HEK293 (cell line): ENCODE results near the gene FMN1.

ENCODE experiments used
- CTCF ChIA-PET: fragments of 350-600 bp; formaldehyde crosslinking; extraction: SDS; loops from one replicate; lab custom pipeline; 2021; ENCODE audit warnings: antibody characterized with exemption; lab: Yijun Ruan, JAX
- POLR2A ChIA-PET: fragments of 300-600 bp; formaldehyde crosslinking; extraction: SDS; loops from one replicate; lab custom pipeline; 2020; ENCODE audit warnings: antibody characterized with exemption, inconsistent platforms; lab: Yijun Ruan, JAX
- H3K27ac ChIP-seq: fragments of 200-500 bp; sonication (Bioruptor generic); 2 replicates; pipeline ENCODE4 v1.5.1; 2014; ENCODE audit warnings: low read depth, low read length, control low read depth, inconsistent platforms; ENCODE audit errors: extremely low read depth
- H3K36me3 ChIP-seq, 2 experiments: fragments of 200-500 bp in 1 of 2; sonication (Bioruptor generic) in 1 of 2; 1 replicate in 1 of 2; 2 replicates in 1 of 2; pipeline ENCODE4 v1.5.1; 2014 to 2017; ENCODE audit warnings: inconsistent platforms in 2 of 2, low read length in 2 of 2; ENCODE audit not compliant: control insufficient read depth in 2 of 2, insufficient read depth in 1 of 2
- H3K4me1 ChIP-seq: fragments of 200-500 bp; sonication (Bioruptor generic); 2 replicates; pipeline ENCODE4 v1.5.1; 2014; ENCODE audit warnings: mild to moderate bottlenecking, low read length, inconsistent platforms; ENCODE audit not compliant: control insufficient read depth, insufficient read depth
- H3K4me3 ChIP-seq: 2 replicates; pipeline ENCODE4 v1.5.1; 2011; ENCODE audit warnings: low read depth, mild to moderate bottlenecking, control low read depth, low read length, moderate library complexity
- H3K9me3 ChIP-seq: fragments of 200-500 bp; sonication (Bioruptor generic); 2 replicates; pipeline ENCODE4 v1.5.1; 2014; ENCODE audit warnings: low read depth, low read length, inconsistent platforms; ENCODE audit not compliant: control insufficient read depth, insufficient read depth
- HOXD13 ChIP-seq: sonication (generic); formaldehyde crosslinking; IDR thresholded peaks from 2 replicates; pipeline ENCODE4 v1.8.0; 2022; ENCODE audit warnings: missing genetic modification reagents, borderline replicate concordance
- INSM2 ChIP-seq: fragments of 450-650 bp; formaldehyde crosslinking; IDR thresholded peaks from 2 replicates; pipeline ENCODE4 v1.5.1; 2016; ENCODE audit warnings: missing biosample characterization, missing genetic modification characterization
- WT1 ChIP-seq: fragments of 450-650 bp; formaldehyde crosslinking; IDR thresholded peaks from 2 replicates; pipeline ENCODE4 v1.5.1; 2016; ENCODE audit warnings: missing biosample characterization, missing genetic modification characterization
- ZBTB11 ChIP-seq: fragments of 450-650 bp; formaldehyde crosslinking; conservative IDR thresholded peaks from 2 replicates; pipeline ENCODE4 v1.5.1; 2016; ENCODE audit warnings: low read depth, missing biosample characterization, missing genetic modification characterization
- ZNF292 ChIP-seq: fragments of 450-650 bp; formaldehyde crosslinking; IDR thresholded peaks from 2 replicates; pipeline ENCODE4 v1.5.1; 2016; ENCODE audit warnings: low read depth, missing biosample characterization, missing genetic modification characterization, borderline replicate concordance
- ZNF350 ChIP-seq: fragments of 450-650 bp; formaldehyde crosslinking; IDR thresholded peaks from 2 replicates; pipeline ENCODE4 v1.5.0; 2017; ENCODE audit warnings: missing biosample characterization, mild to moderate bottlenecking, missing genetic modification characterization
- ZNF521 ChIP-seq: fragments of 450-650 bp; formaldehyde crosslinking; IDR thresholded peaks from 2 replicates; pipeline ENCODE4 v1.5.1; 2017; ENCODE audit warnings: missing biosample characterization, mild to moderate bottlenecking, missing genetic modification characterization
- ZNF623 ChIP-seq: fragments of 450-650 bp; formaldehyde crosslinking; IDR thresholded peaks from 2 replicates; pipeline ENCODE4 v1.5.1; 2016; ENCODE audit warnings: missing biosample characterization, missing genetic modification characterization
- ZNF654 ChIP-seq: fragments of 450-650 bp; formaldehyde crosslinking; IDR thresholded peaks from 2 replicates; pipeline ENCODE4 v1.5.1; 2016; ENCODE audit warnings: low read depth, missing biosample characterization, missing genetic modification characterization
- ZNF660 ChIP-seq: fragments of 450-650 bp; IDR thresholded peaks from 2 replicates; pipeline ENCODE4 v1.5.1; 2018; ENCODE audit warnings: missing biosample characterization, mild to moderate bottlenecking, missing genetic modification characterization
- ZNF768 ChIP-seq: fragments of 450-650 bp; formaldehyde crosslinking; IDR thresholded peaks from 2 replicates; pipeline ENCODE4 v1.5.1; 2018; ENCODE audit warnings: missing biosample characterization, mild to moderate bottlenecking, missing genetic modification characterization
- ZNF837 ChIP-seq: fragments of 450-650 bp; formaldehyde crosslinking; IDR thresholded peaks from 2 replicates; pipeline ENCODE4 v1.5.1; 2016; ENCODE audit warnings: missing biosample characterization, missing genetic modification characterization
- ZSCAN4 ChIP-seq: fragments of 450-650 bp; formaldehyde crosslinking; IDR thresholded peaks from 2 replicates; pipeline ENCODE4 v1.5.1; 2017; ENCODE audit warnings: missing biosample characterization, missing genetic modification characterization
- TF ChIP-seq, protein P1 (sequence below): fragments of 450-650 bp; formaldehyde crosslinking; IDR thresholded peaks from 2 replicates; pipeline ENCODE4 v1.5.1; 2016; ENCODE audit warnings: missing biosample characterization, missing genetic modification characterization
- TF ChIP-seq, protein P2 (sequence below): fragments of 450-650 bp; formaldehyde crosslinking; IDR thresholded peaks from 2 replicates; pipeline ENCODE4 v1.5.1; 2016; ENCODE audit warnings: missing biosample characterization, missing genetic modification characterization

Gene FMN1

GRCh38 chr15:33040496-33040895 is 154.0 kb downstream of the FMN1 start (continued):
- TF ChIP-seq, protein P1, sequence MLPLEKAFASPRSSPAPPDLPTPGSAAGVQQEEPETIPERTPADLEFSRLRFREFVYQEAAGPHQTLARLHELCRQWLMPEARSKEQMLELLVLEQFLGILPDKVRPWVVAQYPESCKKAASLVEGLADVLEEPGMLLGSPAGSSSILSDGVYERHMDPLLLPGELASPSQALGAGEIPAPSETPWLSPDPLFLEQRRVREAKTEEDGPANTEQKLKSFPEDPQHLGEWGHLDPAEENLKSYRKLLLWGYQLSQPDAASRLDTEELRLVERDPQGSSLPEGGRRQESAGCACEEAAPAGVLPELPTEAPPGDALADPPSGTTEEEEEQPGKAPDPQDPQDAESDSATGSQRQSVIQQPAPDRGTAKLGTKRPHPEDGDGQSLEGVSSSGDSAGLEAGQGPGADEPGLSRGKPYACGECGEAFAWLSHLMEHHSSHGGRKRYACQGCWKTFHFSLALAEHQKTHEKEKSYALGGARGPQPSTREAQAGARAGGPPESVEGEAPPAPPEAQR (tag by site-specific recombination): no peak
- TF ChIP-seq ZSCAN4 (tag by site-specific recombination) (no peak), ZNF292 (tag by site-specific recombination) (no peak)

- Histone ChIP-seq H3K4me3 (no peak overlapping the region), H3K27ac (no peak overlapping the region), H3K36me3 (no peaks in the 10 kb centered on the region), H3K9me3 (no peaks in the 10 kb centered on the region), H3K4me1 (peaks cover 2% of the 10 kb centered on the region; the same call in 1 of the 2 replicates)
- POLR2A ChIA-PET: no interaction called here
- CTCF ChIA-PET: interaction anchor here (2.4 kb wide), 1 partner anchor 13 kb away, joined by 8 read pairs; no protein-coding TSS in a partner anchor
- TF ChIP-seq ZBTB11 (no peak), HOXD13 (no peak), ZNF350 (tag by site-specific recombination) (no peak), ZNF623 (tag by site-specific recombination) (no peak), ZNF768 (tag by site-specific recombination) (no peak), INSM2 (tag by site-specific recombination) (no peak), ZNF654 (tag by site-specific recombination) (no peak), ZNF660 (no peak), ZNF837 (tag by site-specific recombination) (no peak), WT1 (no peak), ZNF521 (tag by site-specific recombination) (no peak)
- TF ChIP-seq, protein P2, sequence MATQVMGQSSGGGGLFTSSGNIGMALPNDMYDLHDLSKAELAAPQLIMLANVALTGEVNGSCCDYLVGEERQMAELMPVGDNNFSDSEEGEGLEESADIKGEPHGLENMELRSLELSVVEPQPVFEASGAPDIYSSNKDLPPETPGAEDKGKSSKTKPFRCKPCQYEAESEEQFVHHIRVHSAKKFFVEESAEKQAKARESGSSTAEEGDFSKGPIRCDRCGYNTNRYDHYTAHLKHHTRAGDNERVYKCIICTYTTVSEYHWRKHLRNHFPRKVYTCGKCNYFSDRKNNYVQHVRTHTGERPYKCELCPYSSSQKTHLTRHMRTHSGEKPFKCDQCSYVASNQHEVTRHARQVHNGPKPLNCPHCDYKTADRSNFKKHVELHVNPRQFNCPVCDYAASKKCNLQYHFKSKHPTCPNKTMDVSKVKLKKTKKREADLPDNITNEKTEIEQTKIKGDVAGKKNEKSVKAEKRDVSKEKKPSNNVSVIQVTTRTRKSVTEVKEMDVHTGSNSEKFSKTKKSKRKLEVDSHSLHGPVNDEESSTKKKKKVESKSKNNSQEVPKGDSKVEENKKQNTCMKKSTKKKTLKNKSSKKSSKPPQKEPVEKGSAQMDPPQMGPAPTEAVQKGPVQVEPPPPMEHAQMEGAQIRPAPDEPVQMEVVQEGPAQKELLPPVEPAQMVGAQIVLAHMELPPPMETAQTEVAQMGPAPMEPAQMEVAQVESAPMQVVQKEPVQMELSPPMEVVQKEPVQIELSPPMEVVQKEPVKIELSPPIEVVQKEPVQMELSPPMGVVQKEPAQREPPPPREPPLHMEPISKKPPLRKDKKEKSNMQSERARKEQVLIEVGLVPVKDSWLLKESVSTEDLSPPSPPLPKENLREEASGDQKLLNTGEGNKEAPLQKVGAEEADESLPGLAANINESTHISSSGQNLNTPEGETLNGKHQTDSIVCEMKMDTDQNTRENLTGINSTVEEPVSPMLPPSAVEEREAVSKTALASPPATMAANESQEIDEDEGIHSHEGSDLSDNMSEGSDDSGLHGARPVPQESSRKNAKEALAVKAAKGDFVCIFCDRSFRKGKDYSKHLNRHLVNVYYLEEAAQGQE: no peak
- TF ChIP-seq, all 188 proteins: peak for 0
Observed at GRCh38 chr15:33034588-33034987, 159.9 kb downstream of the FMN1 start.
